ENCODE results near the gene KRTAP23-1.

The KRTAP23-1 gene

DNA sequence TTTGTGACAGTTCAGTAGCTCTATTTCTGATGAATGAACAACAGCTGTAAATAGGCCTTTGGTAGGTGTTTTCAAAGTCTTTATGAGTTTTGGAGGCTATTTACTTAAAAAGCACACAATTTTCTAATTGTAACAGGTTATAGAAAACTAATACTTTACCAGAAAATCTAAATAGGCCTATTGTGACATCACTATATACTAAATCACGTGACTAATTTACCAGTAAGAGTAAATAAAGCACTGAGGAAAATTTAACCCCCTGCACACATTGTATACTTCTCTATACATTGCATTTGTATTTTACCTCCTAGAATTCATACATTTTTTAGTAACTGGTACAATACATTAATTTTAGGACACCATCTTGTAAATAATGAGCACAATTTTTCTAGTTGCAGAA is 43.3 kb downstream of the KRTAP23-1 start:
- H3K9me3 ChIP-seq (ENCODE audit: control insufficient read depth, low read length): peaks cover 6% of the 10 kb centered on the region
- H3K9ac ChIP-seq (ENCODE audit: low read length): no peak overlapping the region
- no peaks in the 10 kb centered on the region for H3K36me3 ChIP-seq (ENCODE audit: control insufficient read depth, insufficient read depth, low read length, severe bottlenecking)
- DNase-seq (ENCODE audit: low read depth): no peak
- H3K4me1 ChIP-seq (ENCODE audit: control insufficient read depth, insufficient read depth, low read length): no peaks in the 10 kb centered on the region
- no peak overlapping the region for H3K4me3 ChIP-seq (ENCODE audit: low read length)
- no peaks in the 10 kb centered on the region for H3K27me3 ChIP-seq (replicated peaks; ENCODE audit: control insufficient read depth, insufficient read depth, low read length)

Measured in adipocyte (in vitro differentiated cells).